WTC11 (cell line): ENCODE data around the gene EXOC3L4.

Source experiments
- CREM ChIP-seq: sonication (generic); formaldehyde crosslinking; IDR thresholded peaks from 2 replicates; pipeline ENCODE4 v1.8.1; 2022; ENCODE audit warnings: mild to moderate bottlenecking, missing genetic modification reagents, moderate library complexity
- TEAD4 ChIP-seq: sonication (generic); formaldehyde crosslinking; IDR thresholded peaks from 2 replicates; pipeline ENCODE4 v1.8.0; 2022; ENCODE audit warnings: mild to moderate bottlenecking, missing genetic modification reagents
- TF ChIP-seq, protein P1 (sequence below): fragments of 200-600 bp; IDR thresholded peaks from 2 replicates; pipeline ENCODE4 v1.8.0; 2022; ENCODE audit warnings: antibody characterized with exemption

DNA sequence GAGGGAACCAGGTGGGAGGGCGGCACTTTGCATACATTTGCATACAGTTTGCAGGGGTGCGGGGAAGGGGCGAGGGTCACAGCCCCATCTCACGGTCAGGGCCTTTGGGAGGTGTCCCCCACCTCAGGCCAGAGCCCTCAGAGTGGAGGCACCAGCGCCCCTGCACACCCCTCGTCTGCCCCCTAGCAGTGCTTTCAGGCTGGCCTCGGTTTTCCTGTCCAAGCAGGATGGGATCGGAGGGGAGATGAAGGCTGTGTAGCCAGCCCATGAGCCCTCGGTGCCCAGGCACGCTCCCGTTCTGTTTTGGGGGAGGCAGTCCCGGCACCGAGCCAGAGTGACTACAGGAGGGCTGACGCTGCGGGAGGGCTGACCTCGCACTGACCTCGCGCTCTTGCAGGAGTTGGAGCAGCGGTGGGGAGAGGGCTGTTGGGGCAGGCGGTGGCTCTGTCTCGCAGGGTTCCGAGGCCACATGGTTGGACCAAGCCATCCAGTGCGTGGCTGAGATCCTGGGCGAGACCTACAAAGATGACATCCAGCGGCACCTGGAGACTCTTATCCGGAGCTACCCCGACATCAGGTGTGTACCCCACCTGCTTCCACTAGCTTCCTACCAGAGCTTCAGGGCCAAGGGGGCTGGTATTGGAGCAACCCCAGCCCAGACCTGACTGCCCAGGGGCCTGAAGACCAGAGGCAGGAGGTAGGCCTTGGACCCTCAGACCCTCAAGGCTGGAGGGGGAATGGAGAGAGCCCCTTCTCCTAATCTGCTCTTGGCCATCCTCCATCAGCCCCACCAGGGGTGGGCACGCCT lies 13.6 kb downstream of the EXOC3L4 start:
- TF ChIP-seq, protein P1, sequence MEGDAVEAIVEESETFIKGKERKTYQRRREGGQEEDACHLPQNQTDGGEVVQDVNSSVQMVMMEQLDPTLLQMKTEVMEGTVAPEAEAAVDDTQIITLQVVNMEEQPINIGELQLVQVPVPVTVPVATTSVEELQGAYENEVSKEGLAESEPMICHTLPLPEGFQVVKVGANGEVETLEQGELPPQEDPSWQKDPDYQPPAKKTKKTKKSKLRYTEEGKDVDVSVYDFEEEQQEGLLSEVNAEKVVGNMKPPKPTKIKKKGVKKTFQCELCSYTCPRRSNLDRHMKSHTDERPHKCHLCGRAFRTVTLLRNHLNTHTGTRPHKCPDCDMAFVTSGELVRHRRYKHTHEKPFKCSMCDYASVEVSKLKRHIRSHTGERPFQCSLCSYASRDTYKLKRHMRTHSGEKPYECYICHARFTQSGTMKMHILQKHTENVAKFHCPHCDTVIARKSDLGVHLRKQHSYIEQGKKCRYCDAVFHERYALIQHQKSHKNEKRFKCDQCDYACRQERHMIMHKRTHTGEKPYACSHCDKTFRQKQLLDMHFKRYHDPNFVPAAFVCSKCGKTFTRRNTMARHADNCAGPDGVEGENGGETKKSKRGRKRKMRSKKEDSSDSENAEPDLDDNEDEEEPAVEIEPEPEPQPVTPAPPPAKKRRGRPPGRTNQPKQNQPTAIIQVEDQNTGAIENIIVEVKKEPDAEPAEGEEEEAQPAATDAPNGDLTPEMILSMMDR = no peak
- TF ChIP-seq CREM = no peak
- TF ChIP-seq TEAD4 (CRISPR knock-in tag) = no peak
